WTC11 (cell line): ENCODE results near the gene MAGI2. TPM values are rescaled to one million over a fixed set of nuclear protein-coding genes. Genes with fewer than 3 reads are reported as not detected.

Source experiments
- ATAC-seq: fragments of 200-7000 bp; cut with Tn5 transposase; 2 replicates; pipeline ENCODE4 v1.10.0; 2021; ENCODE audit warnings: mild to moderate bottlenecking, moderate library complexity
- CTCF ChIA-PET: fragments of 300-600 bp; sonication (Branson Sonifier 250); formaldehyde crosslinking; loops from one replicate; lab custom pipeline; 2021; ENCODE audit warnings: antibody characterized with exemption; lab: Charles Lee
- POLR2A ChIA-PET: fragments of 350-600 bp; sonication (Branson Sonifier 250); formaldehyde crosslinking; loops from one replicate; lab custom pipeline; 2021; ENCODE audit warnings: antibody characterized with exemption; lab: Charles Lee
- DNase-seq: peaks from one replicate; pipeline ENCODE4 v3.0.0; 2021; ENCODE audit warnings: low spot score
- H3K27ac Mint-ChIP-seq: 2 replicates; pipeline ENCODE4 v1.8.0; 2021; ENCODE audit warnings: mixed read lengths
- H3K27me3 Mint-ChIP-seq: 2 replicates; pipeline ENCODE4 v1.8.0; 2021; ENCODE audit warnings: low read depth, mild to moderate bottlenecking, moderate library complexity, mixed read lengths
- H3K36me3 Mint-ChIP-seq: 2 replicates; pipeline ENCODE4 v1.8.0; 2021; ENCODE audit warnings: mixed read lengths
- H3K4me1 Mint-ChIP-seq: 2 replicates; pipeline ENCODE4 v1.8.0; 2022; ENCODE audit warnings: mixed read lengths
- H3K4me3 Mint-ChIP-seq: 2 replicates; pipeline ENCODE4 v1.8.0; 2021; ENCODE audit warnings: mild to moderate bottlenecking, moderate library complexity, mixed read lengths
- H3K9me3 Mint-ChIP-seq: 2 replicates; pipeline ENCODE4 v1.8.0; 2021; ENCODE audit warnings: mixed read lengths
- AR ChIP-seq: fragments of 250-450 bp; sonication (Bioruptor Pico); IDR thresholded peaks from 2 replicates; pipeline ENCODE4 v1.9.0; 2021; ENCODE audit warnings: mild to moderate bottlenecking
- CREB1 ChIP-seq: sonication (generic); formaldehyde crosslinking; IDR thresholded peaks from 2 replicates; pipeline ENCODE4 v1.8.0; 2023; ENCODE audit warnings: mild to moderate bottlenecking, missing genetic modification reagents
- ESRRA ChIP-seq: sonication (generic); formaldehyde crosslinking; IDR thresholded peaks from 2 replicates; pipeline ENCODE4 v1.8.1; 2022; ENCODE audit warnings: mild to moderate bottlenecking, missing genetic modification reagents, borderline replicate concordance
- GRHL2 ChIP-seq: fragments of 250-450 bp; sonication (Bioruptor Pico); IDR thresholded peaks from 2 replicates; pipeline ENCODE4 v1.8.0; 2022; ENCODE audit warnings: mild to moderate bottlenecking, moderate library complexity; ENCODE audit not compliant: insufficient replicate concordance, severe bottlenecking
- GTF2I ChIP-seq: fragments of 250-450 bp; sonication (Bioruptor Pico); conservative IDR thresholded peaks from 2 replicates; pipeline ENCODE4 v1.4.0; 2021; ENCODE audit warnings: mild to moderate bottlenecking
- HMGA2 ChIP-seq: fragments of 250-450 bp; sonication (Bioruptor Pico); IDR thresholded peaks from 2 replicates; pipeline ENCODE4 v1.4.0; 2021; ENCODE audit warnings: mild to moderate bottlenecking, moderate library complexity
- JUN ChIP-seq: sonication (generic); formaldehyde crosslinking; IDR thresholded peaks from 2 replicates; pipeline ENCODE4 v1.8.0; 2023; ENCODE audit warnings: mild to moderate bottlenecking, missing genetic modification reagents
- KAT7 ChIP-seq: sonication (generic); formaldehyde crosslinking; IDR thresholded peaks from 2 replicates; pipeline ENCODE4 v1.8.1; 2023; ENCODE audit warnings: missing genetic modification reagents, mild to moderate bottlenecking, borderline replicate concordance
- MLX ChIP-seq: sonication (generic); formaldehyde crosslinking; IDR thresholded peaks from 2 replicates; pipeline ENCODE4 v1.8.1; 2023; ENCODE audit warnings: mild to moderate bottlenecking, missing genetic modification reagents, moderate library complexity
- NR1H2 ChIP-seq: sonication (generic); formaldehyde crosslinking; IDR thresholded peaks from 2 replicates; pipeline ENCODE4 v1.9.0; 2021; ENCODE audit warnings: mild to moderate bottlenecking, moderate library complexity, missing genetic modification reagents
- NR3C1 ChIP-seq: sonication (generic); formaldehyde crosslinking; conservative IDR thresholded peaks from 2 replicates; pipeline ENCODE4 v1.8.1; 2023; ENCODE audit warnings: low read depth, mild to moderate bottlenecking, missing genetic modification reagents
- PRRX2 ChIP-seq: fragments of 250-450 bp; sonication (Bioruptor Pico); IDR thresholded peaks from 2 replicates; pipeline ENCODE4 v1.8.0; 2021; ENCODE audit warnings: mild to moderate bottlenecking
- SMAD3 ChIP-seq: sonication (generic); formaldehyde crosslinking; IDR thresholded peaks from 2 replicates; pipeline ENCODE4 v1.8.0; 2022; ENCODE audit warnings: missing genetic modification reagents, mild to moderate bottlenecking, borderline replicate concordance
- USF2 ChIP-seq: sonication (generic); formaldehyde crosslinking; IDR thresholded peaks from 2 replicates; pipeline ENCODE4 v1.8.1; 2023; ENCODE audit warnings: mild to moderate bottlenecking, missing genetic modification reagents, moderate library complexity
- ZNF121 ChIP-seq: sonication (generic); formaldehyde crosslinking; IDR thresholded peaks from 2 replicates; pipeline ENCODE4 v1.8.0; 2023; ENCODE audit warnings: missing genetic modification reagents
- ZSCAN18 ChIP-seq: fragments of 250-450 bp; sonication (Bioruptor Pico); IDR thresholded peaks from 2 replicates; pipeline ENCODE4 v2.1.2; 2022; ENCODE audit warnings: mild to moderate bottlenecking, moderate library complexity
- total RNA-seq: library from RNA; stranded (reverse); gene quantifications from 3 replicates; pipeline ENCODE4 v1.2.3, GENCODE V29; 2021
- TF ChIP-seq, protein P1 (sequence below): sonication (generic); formaldehyde crosslinking; IDR thresholded peaks from 2 replicates; pipeline ENCODE4 v1.8.0; 2022; ENCODE audit warnings: mild to moderate bottlenecking, missing genetic modification reagents
- TF ChIP-seq, protein P2 (sequence below): sonication (generic); formaldehyde crosslinking; IDR thresholded peaks from 2 replicates; pipeline ENCODE4 v1.8.0; 2022; ENCODE audit warnings: mild to moderate bottlenecking, missing genetic modification reagents
- TF ChIP-seq, protein P3 (sequence below): sonication (generic); formaldehyde crosslinking; IDR thresholded peaks from 2 replicates; pipeline ENCODE4 v1.8.0; 2023; ENCODE audit warnings: missing genetic modification reagents
- TF ChIP-seq, protein P4 (sequence below): sonication (generic); formaldehyde crosslinking; IDR thresholded peaks from 2 replicates; pipeline ENCODE4 v1.8.1; 2023; ENCODE audit warnings: mild to moderate bottlenecking, missing genetic modification reagents

The MAGI2 gene
- total RNA-seq, 1 experiment from 2014 or later: 26.6 TPM

GRCh38 chr7:78993341-78993740 lies 460.1 kb downstream of the MAGI2 start (continued):
- TF ChIP-seq, protein P1, sequence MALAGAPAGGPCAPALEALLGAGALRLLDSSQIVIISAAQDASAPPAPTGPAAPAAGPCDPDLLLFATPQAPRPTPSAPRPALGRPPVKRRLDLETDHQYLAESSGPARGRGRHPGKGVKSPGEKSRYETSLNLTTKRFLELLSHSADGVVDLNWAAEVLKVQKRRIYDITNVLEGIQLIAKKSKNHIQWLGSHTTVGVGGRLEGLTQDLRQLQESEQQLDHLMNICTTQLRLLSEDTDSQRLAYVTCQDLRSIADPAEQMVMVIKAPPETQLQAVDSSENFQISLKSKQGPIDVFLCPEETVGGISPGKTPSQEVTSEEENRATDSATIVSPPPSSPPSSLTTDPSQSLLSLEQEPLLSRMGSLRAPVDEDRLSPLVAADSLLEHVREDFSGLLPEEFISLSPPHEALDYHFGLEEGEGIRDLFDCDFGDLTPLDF: no peak
- TF ChIP-seq USF2 (CRISPR knock-in tag): no peak
- TF ChIP-seq ZNF121: no peak
- no peak for TF ChIP-seq HMGA2 (CRISPR knock-in tag)

DNA sequence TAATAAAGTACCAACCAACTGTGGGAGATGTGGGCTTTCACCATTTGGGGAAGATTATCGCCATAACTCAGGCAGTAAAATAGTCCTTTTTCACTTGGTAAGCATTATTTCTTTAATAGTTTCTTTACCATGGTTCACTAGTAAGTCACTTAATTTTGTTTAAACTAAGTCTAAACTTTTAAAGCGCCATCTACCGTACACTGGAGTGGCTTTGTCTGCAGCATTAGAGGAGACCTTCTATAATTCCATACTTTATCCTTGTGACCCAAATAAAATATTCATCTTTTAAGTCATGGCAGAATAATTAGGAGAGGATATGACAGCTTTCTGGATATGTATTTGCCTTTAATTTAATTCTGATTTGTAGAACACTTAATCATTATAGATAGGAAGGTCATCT lies 468.0 kb downstream of the MAGI2 start:
- CTCF ChIA-PET: no interaction called here
- H3K4me3 Mint-ChIP-seq: no peak overlapping the region
- no peak for TF ChIP-seq NR3C1 (CRISPR knock-in tag)
- TF ChIP-seq, protein P2, sequence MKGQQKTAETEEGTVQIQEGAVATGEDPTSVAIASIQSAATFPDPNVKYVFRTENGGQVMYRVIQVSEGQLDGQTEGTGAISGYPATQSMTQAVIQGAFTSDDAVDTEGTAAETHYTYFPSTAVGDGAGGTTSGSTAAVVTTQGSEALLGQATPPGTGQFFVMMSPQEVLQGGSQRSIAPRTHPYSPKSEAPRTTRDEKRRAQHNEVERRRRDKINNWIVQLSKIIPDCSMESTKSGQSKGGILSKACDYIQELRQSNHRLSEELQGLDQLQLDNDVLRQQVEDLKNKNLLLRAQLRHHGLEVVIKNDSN (CRISPR knock-in tag): no peak
- TF ChIP-seq JUN (CRISPR knock-in tag): no peak
- TF ChIP-seq NR1H2 (CRISPR knock-in tag): no peak
- TF ChIP-seq PRRX2 (CRISPR knock-in tag): no peak
- TF ChIP-seq, protein P3, sequence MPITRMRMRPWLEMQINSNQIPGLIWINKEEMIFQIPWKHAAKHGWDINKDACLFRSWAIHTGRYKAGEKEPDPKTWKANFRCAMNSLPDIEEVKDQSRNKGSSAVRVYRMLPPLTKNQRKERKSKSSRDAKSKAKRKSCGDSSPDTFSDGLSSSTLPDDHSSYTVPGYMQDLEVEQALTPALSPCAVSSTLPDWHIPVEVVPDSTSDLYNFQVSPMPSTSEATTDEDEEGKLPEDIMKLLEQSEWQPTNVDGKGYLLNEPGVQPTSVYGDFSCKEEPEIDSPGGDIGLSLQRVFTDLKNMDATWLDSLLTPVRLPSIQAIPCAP: no peak
- TF ChIP-seq, all 79 proteins: peak for 0
- no peaks in the 10 kb centered on the region for H3K9me3 Mint-ChIP-seq
- H3K27ac Mint-ChIP-seq: no peak overlapping the region
- no peaks in the 10 kb centered on the region for H3K4me1 Mint-ChIP-seq
- no peaks in the 10 kb centered on the region for H3K27me3 Mint-ChIP-seq
- H3K36me3 Mint-ChIP-seq: no peaks in the 10 kb centered on the region
- POLR2A ChIA-PET: interaction anchor here (0.7 kb wide), 1 partner anchor 60 kb away, joined by 3 read pairs; no protein-coding TSS in a partner anchor
- DNase-seq (no peak), ATAC-seq (no peak)

- H3K27ac Mint-ChIP-seq: no peak overlapping the region
- no peak for DNase-seq
- no peaks in the 10 kb centered on the region for H3K27me3 Mint-ChIP-seq
- H3K4me1 Mint-ChIP-seq: no peaks in the 10 kb centered on the region
- CTCF ChIA-PET: no interaction called here
- TF ChIP-seq KAT7 (CRISPR knock-in tag) (no peak), AR (CRISPR knock-in tag) (no peak)
- H3K9me3 Mint-ChIP-seq: peaks cover 3% of the 10 kb centered on the region
- POLR2A ChIA-PET: no interaction called here
- H3K36me3 Mint-ChIP-seq: no peaks in the 10 kb centered on the region
- no peak overlapping the region for H3K4me3 Mint-ChIP-seq
- ATAC-seq: no peak
These were observed 470.0 kb downstream of the MAGI2 start for GRCh38 chr7:78983483-78983882.

GRCh38 chr7:78970440-78970916 lies 483.0 kb downstream of the MAGI2 start:
- Mint-ChIP-seq H3K27me3 (no peaks in the 10 kb centered on the region), H3K4me1 (peaks cover 44% of the 10 kb centered on the region), H3K27ac (no peak overlapping the region; the same call in 1 of the 2 replicates), H3K36me3 (no peaks in the 10 kb centered on the region), H3K9me3 (no peaks in the 10 kb centered on the region), H3K4me3 (no peak overlapping the region)
- ChIA-PET POLR2A (no interaction called here), CTCF (no interaction called here)
- DNase-seq (no peak), ATAC-seq (peak; percentile 58)
- TF ChIP-seq, protein P4, sequence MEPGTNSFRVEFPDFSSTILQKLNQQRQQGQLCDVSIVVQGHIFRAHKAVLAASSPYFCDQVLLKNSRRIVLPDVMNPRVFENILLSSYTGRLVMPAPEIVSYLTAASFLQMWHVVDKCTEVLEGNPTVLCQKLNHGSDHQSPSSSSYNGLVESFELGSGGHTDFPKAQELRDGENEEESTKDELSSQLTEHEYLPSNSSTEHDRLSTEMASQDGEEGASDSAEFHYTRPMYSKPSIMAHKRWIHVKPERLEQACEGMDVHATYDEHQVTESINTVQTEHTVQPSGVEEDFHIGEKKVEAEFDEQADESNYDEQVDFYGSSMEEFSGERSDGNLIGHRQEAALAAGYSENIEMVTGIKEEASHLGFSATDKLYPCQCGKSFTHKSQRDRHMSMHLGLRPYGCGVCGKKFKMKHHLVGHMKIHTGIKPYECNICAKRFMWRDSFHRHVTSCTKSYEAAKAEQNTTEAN: no peak
- TF ChIP-seq ZSCAN18 (CRISPR knock-in tag) (no peak), CREB1 (CRISPR knock-in tag) (no peak), GTF2I (no peak), SMAD3 (CRISPR knock-in tag) (no peak), MLX (no peak), ESRRA (CRISPR knock-in tag) (no peak), GRHL2 (CRISPR knock-in tag) (no peak)
